SJCRH30 (cell line): ENCODE data around the gene ARAP2. TPM values are rescaled to one million over a fixed set of nuclear protein-coding genes. Genes with fewer than 3 reads are reported as not detected.

Experiments
- DNase-seq, 2 experiments: peaks; one replicate each; pipeline ENCODE4 v3.0.0-alpha.2; 2015 to 2020
- H3K27ac ChIP-seq: fragments of 250-450 bp; sonication (Bioruptor Pico); 2 replicates; pipeline ENCODE4 v1.5.1; 2020; ENCODE audit warnings: mild to moderate bottlenecking, moderate library complexity
- H3K27me3 ChIP-seq: fragments of 250-450 bp; sonication (Bioruptor Pico); 2 replicates; pipeline ENCODE4 v1.5.1; 2020; ENCODE audit warnings: mild to moderate bottlenecking, moderate library complexity
- H3K36me3 ChIP-seq: fragments of 250-450 bp; sonication (Bioruptor Pico); 2 replicates; pipeline ENCODE4 v1.5.1; 2020; ENCODE audit warnings: mild to moderate bottlenecking, moderate library complexity
- H3K4me1 ChIP-seq: fragments of 250-450 bp; sonication (Bioruptor Pico); 2 replicates; pipeline ENCODE4 v1.5.1; 2020; ENCODE audit warnings: mild to moderate bottlenecking, moderate library complexity
- H3K4me3 ChIP-seq: fragments of 250-450 bp; sonication (Bioruptor Pico); 2 replicates; pipeline ENCODE4 v1.5.1; 2020; ENCODE audit warnings: mild to moderate bottlenecking, moderate library complexity
- H3K9me3 ChIP-seq: fragments of 250-450 bp; sonication (Bioruptor Pico); replicated peaks from 2 replicates; pipeline ENCODE4 v1.5.1; 2020; ENCODE audit warnings: mild to moderate bottlenecking, moderate library complexity
- total RNA-seq: library from RNA; depleted of rRNA; stranded (reverse); fragments of >200 nt; shearing (Covaris generic); gene quantifications from 2 replicates; pipeline ENCODE4 v1.2.3, GENCODE V29; 2014

ARAP2 gene
- total RNA-seq, 1 experiment from 2014 or later = 1.3 TPM

GRCh38 chr4:36242629-36243354 is 1.5 kb downstream of the ARAP2 start:
- no peak for DNase-seq
- Histone ChIP-seq H3K4me1 (no peaks in the 10 kb centered on the region), H3K9me3 (no peaks in the 10 kb centered on the region), H3K36me3 (no peaks in the 10 kb centered on the region), H3K27me3 (peaks cover 9% of the 10 kb centered on the region), H3K27ac (no peak overlapping the region), H3K4me3 (no peak overlapping the region)

DNA sequence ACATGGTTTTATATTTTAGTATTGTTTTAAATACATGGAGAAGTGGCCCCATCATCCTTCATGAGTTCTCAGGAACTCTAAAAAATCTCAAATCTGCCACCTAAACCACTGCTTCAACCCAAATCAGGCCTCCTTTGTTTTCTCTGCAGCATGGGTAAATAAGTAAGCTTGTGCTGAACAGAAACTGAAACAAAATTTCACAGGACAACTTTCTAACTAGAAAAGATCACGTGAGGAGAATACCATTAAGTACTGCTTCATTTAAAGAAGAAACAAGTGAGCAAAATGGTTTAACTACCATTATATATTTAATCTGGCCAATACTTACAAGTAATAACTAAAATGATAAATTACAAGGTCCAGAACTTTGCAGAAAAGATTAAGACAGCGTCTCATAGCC is 2.5 kb downstream of the ARAP2 start:
- H3K36me3 ChIP-seq = no peaks in the 10 kb centered on the region
- H3K27me3 ChIP-seq = peaks cover 9% of the 10 kb centered on the region
- no peak for DNase-seq
- no peak overlapping the region for H3K4me3 ChIP-seq
- no peaks in the 10 kb centered on the region for H3K4me1 ChIP-seq
- no peak overlapping the region for H3K27ac ChIP-seq
- no peaks in the 10 kb centered on the region for H3K9me3 ChIP-seq

DNA sequence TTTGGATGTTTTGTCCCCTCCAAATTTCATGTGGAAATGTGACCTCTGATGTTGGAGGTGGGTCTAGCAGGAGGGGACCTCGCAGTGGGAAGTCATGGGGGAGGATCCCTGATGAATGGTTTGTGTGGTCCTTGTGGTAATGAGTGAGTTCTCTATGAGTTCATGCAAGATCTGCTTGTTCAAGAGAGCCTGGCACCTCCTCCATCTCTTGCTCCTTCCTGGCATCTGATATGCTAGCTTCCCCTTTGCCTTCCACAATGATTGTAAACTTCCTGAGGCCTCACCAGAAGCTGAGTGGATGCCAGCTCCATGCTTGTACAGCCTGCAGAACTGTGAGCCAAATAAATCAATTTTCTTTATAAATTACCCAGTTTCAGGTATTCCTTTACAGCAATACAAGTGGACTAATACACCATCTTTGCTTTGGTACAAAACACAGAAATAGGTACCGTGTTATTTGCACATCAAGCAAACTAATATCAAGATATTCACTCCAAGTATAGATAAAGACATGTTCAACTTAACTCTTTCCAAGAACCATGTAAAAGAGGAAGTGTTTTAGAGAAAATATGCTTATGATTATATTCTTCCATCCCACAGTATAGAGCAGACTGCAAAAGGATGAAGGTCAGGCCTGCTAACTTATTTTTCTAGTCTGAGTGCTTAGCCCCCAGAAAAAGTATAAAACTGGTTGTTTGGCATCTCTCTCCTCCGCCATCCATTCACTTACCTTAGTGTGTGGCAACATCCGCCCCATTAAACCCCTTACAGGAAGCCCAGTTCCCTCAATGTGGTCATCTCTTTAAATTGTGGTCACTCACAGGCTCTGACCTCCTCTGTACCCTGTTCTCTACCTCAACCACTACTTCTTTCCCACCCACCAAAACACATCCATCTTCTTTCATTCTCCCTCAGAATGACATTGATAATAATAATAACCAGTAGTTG is 6.7 kb downstream of the ARAP2 start:
- Histone ChIP-seq H3K27ac (no peak overlapping the region), H3K27me3 (no peaks in the 10 kb centered on the region), H3K4me1 (no peaks in the 10 kb centered on the region), H3K4me3 (no peak overlapping the region), H3K36me3 (no peaks in the 10 kb centered on the region), H3K9me3 (no peaks in the 10 kb centered on the region)
- DNase-seq = no peak

DNA sequence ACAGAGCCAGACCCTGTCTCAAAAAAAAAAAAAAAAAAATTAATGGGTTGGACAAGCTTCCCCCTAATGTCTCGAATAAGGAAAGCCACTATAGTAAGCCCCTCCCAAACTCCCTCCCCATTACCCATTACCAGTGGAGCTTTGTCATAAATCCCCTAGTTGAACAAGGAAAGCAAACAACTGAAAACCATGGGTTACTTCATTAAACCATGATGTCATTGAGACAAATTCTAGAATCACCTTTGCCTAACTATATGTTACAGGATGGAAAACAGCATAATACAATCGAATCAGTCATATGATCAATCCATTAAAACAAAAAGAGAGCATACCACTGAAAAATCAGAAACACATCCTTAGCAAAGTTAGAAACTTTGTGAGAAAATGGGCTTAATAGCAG is 8.2 kb downstream of the ARAP2 start:
- Histone ChIP-seq H3K36me3 (no peaks in the 10 kb centered on the region), H3K27ac (no peak overlapping the region), H3K27me3 (no peaks in the 10 kb centered on the region), H3K9me3 (no peaks in the 10 kb centered on the region), H3K4me3 (no peak overlapping the region), H3K4me1 (no peaks in the 10 kb centered on the region)
- no peak for DNase-seq

GRCh38 chr4:36235306-36235705 is 9.0 kb downstream of the ARAP2 start:
- DNase-seq = no peak

GRCh38 chr4:36233567-36234266 is 10.6 kb downstream of the ARAP2 start:
- no peak overlapping the region for H3K4me3 ChIP-seq
- no peak overlapping the region for H3K27ac ChIP-seq
- DNase-seq = no peak
- H3K27me3 ChIP-seq = no peaks in the 10 kb centered on the region
- H3K4me1 ChIP-seq = no peaks in the 10 kb centered on the region
- no peaks in the 10 kb centered on the region for H3K9me3 ChIP-seq
- H3K36me3 ChIP-seq = no peaks in the 10 kb centered on the region

More at GRCh38 chr4:36235306-36235705, 9.0 kb downstream of the ARAP2 start:
- H3K9me3 ChIP-seq = no peaks in the 10 kb centered on the region
- H3K27ac ChIP-seq = no peak overlapping the region
- no peaks in the 10 kb centered on the region for H3K27me3 ChIP-seq
- H3K36me3 ChIP-seq = no peaks in the 10 kb centered on the region
- H3K4me1 ChIP-seq = no peaks in the 10 kb centered on the region
- H3K4me3 ChIP-seq = no peak overlapping the region

- no peak overlapping the region for H3K4me3 ChIP-seq
- no peak overlapping the region for H3K27ac ChIP-seq
- H3K9me3 ChIP-seq = no peaks in the 10 kb centered on the region
- no peaks in the 10 kb centered on the region; the same call in 1 of the 2 replicates for H3K4me1 ChIP-seq
- H3K27me3 ChIP-seq = no peaks in the 10 kb centered on the region
- no peaks in the 10 kb centered on the region for H3K36me3 ChIP-seq
- DNase-seq = no peak
These were observed 13.8 kb downstream of the ARAP2 start for GRCh38 chr4:36230534-36230933.

DNA sequence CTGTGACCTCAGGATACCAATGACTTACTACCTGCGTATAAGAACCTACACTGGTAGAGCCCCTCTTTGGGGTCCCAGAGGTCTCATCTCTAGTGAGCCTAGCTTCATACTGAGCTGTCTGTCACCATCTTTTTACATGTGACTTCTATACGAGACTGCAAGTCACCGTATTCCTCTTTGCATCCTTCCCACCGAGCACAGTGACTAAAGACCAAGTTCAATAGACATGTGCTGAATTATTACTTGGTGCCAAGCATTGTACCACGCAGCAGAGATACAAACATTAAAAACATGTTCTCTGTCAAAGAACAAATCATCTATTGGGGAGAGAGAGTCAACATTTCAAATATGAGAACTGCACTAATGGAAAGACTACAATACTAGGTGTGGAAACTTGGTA is 16.4 kb downstream of the ARAP2 start:
- Histone ChIP-seq H3K27ac (no peak overlapping the region), H3K4me3 (no peak overlapping the region), H3K27me3 (no peaks in the 10 kb centered on the region), H3K4me1 (peaks cover 5% of the 10 kb centered on the region; the same call in 1 of the 2 replicates), H3K9me3 (no peaks in the 10 kb centered on the region), H3K36me3 (no peaks in the 10 kb centered on the region)
- no peak for DNase-seq

DNA sequence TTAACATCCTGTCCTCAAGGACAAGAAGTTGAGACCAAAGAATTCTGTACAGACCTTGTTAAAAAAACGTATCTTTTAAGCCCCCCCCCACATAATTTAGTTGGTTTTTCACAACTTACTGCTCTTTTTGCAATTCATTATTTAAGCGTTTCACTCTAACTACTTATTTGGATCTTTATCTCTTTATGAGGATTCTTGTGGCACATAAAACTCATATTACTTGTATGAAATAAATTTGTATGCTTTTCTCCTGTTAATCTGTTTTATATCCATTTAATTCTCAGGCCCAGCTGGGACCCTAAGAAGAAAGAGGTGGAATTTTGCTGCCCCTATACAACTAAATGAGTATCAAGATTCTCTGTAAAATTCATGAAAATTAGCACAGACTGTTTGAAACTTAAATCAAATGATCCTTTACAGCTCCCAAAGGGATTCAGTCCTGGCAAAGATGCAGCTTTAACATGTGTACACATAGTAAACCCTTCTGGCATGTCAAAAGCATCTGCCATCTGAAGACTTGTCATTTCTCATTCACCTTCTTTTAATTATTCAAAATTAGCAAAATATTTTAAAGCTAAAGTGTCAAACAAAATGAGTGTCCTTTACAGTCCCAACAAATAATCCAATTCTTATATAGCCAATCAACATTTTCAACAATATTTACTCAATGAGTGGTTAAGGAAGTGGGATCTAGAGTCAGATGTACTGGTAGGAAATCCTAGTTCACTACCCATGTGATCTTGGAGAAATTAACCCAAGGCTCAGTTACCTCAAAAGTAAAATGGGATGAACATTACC is 17.7 kb downstream of the ARAP2 start:
- Histone ChIP-seq H3K27ac (no peak overlapping the region), H3K27me3 (no peaks in the 10 kb centered on the region), H3K9me3 (no peaks in the 10 kb centered on the region), H3K4me3 (no peak overlapping the region), H3K4me1 (peaks cover 5% of the 10 kb centered on the region; the same call in 1 of the 2 replicates), H3K36me3 (no peaks in the 10 kb centered on the region)
- DNase-seq = no peak

- Histone ChIP-seq H3K36me3 (no peaks in the 10 kb centered on the region), H3K27me3 (no peaks in the 10 kb centered on the region), H3K27ac (peak overlapping the region; percentile 14; the same call in 1 of the 2 replicates), H3K9me3 (no peaks in the 10 kb centered on the region), H3K4me1 (peaks cover 5% of the 10 kb centered on the region; the same call in 1 of the 2 replicates), H3K4me3 (no peak overlapping the region)
- peak; percentile 29 to 45 for DNase-seq
These were observed 19.1 kb downstream of the ARAP2 start for GRCh38 chr4:36224972-36225903.

GRCh38 chr4:36222702-36223101 is 21.6 kb downstream of the ARAP2 start:
- Histone ChIP-seq H3K36me3 (no peaks in the 10 kb centered on the region), H3K4me3 (no peak overlapping the region), H3K27me3 (no peaks in the 10 kb centered on the region), H3K9me3 (no peaks in the 10 kb centered on the region), H3K27ac (no peak overlapping the region), H3K4me1 (peaks cover 5% of the 10 kb centered on the region; the same call in 1 of the 2 replicates)
- no peak for DNase-seq

DNA sequence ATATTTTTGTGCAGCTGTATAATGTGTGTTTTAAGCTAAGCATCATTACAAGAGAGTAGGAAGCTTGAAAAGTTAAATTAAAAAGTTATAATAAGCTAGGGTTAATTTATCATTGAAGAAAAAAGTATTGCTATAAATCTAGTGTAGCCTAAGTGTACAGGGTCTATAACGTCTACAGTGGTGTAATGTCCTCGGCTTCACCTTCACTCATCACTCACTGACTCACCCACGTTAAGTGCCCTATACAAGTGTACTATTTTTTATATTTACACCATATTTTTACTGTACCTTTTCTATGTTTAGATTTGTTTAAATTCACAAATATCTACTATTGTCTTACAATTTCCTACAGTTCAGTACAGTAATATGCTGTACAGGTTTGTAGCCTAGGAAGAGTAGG is 23.5 kb downstream of the ARAP2 start:
- H3K9me3 ChIP-seq = no peaks in the 10 kb centered on the region
- no peaks in the 10 kb centered on the region for H3K36me3 ChIP-seq
- H3K27me3 ChIP-seq = no peaks in the 10 kb centered on the region
- DNase-seq = no peak
- H3K27ac ChIP-seq = no peak overlapping the region
- H3K4me3 ChIP-seq = no peak overlapping the region
- peaks cover 5% of the 10 kb centered on the region; the same call in 1 of the 2 replicates for H3K4me1 ChIP-seq

DNA sequence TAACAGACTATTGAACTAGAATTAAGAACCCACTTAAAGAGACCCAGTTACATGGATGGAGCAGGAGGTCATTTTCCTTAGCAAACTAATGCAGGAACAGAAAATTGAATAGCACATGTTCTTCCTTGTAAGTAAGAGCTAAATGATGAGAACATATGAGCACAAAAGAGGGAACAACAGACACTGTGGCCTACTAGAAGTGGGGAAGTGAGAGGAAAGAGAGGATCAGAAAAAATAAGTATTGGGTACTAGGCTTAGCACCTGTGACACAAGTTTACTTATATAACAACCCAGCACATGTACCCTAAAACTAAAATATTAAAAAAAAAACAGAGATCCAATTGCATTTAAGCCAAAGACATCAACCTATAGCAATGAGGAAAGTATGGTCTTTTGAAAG is 26.2 kb downstream of the ARAP2 start:
- no peak overlapping the region for H3K27ac ChIP-seq
- DNase-seq = no peak
- H3K4me3 ChIP-seq = no peak overlapping the region
- H3K36me3 ChIP-seq = no peaks in the 10 kb centered on the region
- no peaks in the 10 kb centered on the region for H3K27me3 ChIP-seq
- no peaks in the 10 kb centered on the region for H3K4me1 ChIP-seq
- no peaks in the 10 kb centered on the region for H3K9me3 ChIP-seq
